HL-60 (cell line): Measurements from ENCODE around the gene SLPI.

Source experiments
- DNase-seq, 2 experiments: peaks; one replicate each; pipeline ENCODE4 v3.0.0-alpha.2; 2010 to 2020; ENCODE audit warnings: low read depth in 1 of 2, low spot score in 1 of 2
- H3K27ac ChIP-seq: fragments of 250-450 bp; sonication (Bioruptor Pico); replicated peaks from 2 replicates; pipeline ENCODE4 v1.5.1; 2020; ENCODE audit warnings: mild to moderate bottlenecking, moderate library complexity
- H3K27me3 ChIP-seq: fragments of 250-450 bp; sonication (Bioruptor Pico); 2 replicates; pipeline ENCODE4 v1.5.1; 2021; ENCODE audit warnings: mild to moderate bottlenecking, moderate library complexity; ENCODE audit not compliant: insufficient read depth, poor library complexity, severe bottlenecking
- H3K4me3 ChIP-seq: replicated peaks from 2 replicates; pipeline ENCODE4 v1.5.1; 2011; ENCODE audit warnings: mild to moderate bottlenecking, control low read depth, low read length; ENCODE audit not compliant: insufficient read depth
- GABPA ChIP-seq: IDR thresholded peaks from 2 replicates; pipeline ENCODE4 v1.6.1; 2012; ENCODE audit warnings: low read depth
- POLR2AphosphoS5 ChIP-seq: IDR thresholded peaks from 2 replicates; pipeline ENCODE4 v1.6.1; 2012; ENCODE audit warnings: low read depth
- SPI1 ChIP-seq: IDR thresholded peaks from 2 replicates; pipeline ENCODE4 v1.6.1; 2012; ENCODE audit warnings: low read depth, mild to moderate bottlenecking, borderline replicate concordance
- TF ChIP-seq, protein P1 (sequence below): IDR thresholded peaks from 2 replicates; pipeline ENCODE4 v1.6.1; 2012; ENCODE audit warnings: low read depth; ENCODE audit not compliant: insufficient replicate concordance
- TF ChIP-seq, protein P2 (sequence below): IDR thresholded peaks from one replicate; pipeline ENCODE4 v1.5.1; 2011; ENCODE audit warnings: low read length, control low read depth, inconsistent platforms; ENCODE audit not compliant: insufficient read depth

SLPI gene

DNA sequence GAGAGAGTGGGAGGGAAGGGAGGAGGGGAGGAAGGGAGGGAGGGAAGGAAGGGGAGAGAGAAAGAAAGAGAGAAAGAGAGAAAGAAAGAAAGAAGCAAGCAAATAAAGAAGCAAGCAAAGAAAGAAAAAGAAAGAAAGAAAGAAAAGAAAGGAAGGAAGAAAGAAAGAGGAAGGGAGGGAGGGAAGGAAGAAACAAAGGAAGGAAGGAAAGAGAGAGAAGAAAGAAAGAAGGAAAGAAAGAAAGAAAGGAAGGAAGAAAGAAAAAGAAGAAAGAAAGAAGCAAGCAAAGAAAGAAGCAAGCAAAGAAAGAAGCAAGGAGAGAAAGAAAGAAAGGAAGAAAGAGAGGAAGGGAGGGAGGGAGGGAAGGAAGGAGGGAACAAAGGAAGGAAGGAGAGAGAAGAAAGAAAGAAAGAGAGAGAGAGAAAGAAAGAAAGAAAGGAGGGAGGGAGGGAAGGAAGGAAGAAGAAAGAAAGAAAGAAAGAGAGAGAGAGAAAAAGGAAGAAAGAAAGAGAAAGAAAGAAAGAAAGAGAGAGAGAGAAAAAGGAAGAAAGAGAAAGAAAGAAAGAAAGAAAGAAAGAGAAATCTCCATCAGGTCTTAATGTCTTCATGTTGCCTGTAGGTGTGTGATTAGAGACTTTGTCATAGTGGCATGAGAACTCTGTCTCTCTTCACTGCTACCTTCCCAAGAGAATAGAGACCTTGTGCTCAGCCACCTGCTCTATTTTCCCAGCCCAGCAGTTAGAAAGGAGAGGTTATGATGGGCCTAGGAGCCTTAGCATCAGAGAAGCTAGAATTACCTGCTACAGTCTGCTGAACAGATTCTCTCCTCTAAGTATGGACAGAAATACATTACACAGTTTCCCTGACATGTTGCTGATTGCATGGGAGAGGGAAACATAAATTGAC is 42.5 kb downstream of the SLPI start:
- Histone ChIP-seq H3K27ac (no peak overlapping the region), H3K4me3 (no peak overlapping the region), H3K27me3 (no peaks in the 10 kb centered on the region)
- no peak for DNase-seq
- TF ChIP-seq, protein P1, sequence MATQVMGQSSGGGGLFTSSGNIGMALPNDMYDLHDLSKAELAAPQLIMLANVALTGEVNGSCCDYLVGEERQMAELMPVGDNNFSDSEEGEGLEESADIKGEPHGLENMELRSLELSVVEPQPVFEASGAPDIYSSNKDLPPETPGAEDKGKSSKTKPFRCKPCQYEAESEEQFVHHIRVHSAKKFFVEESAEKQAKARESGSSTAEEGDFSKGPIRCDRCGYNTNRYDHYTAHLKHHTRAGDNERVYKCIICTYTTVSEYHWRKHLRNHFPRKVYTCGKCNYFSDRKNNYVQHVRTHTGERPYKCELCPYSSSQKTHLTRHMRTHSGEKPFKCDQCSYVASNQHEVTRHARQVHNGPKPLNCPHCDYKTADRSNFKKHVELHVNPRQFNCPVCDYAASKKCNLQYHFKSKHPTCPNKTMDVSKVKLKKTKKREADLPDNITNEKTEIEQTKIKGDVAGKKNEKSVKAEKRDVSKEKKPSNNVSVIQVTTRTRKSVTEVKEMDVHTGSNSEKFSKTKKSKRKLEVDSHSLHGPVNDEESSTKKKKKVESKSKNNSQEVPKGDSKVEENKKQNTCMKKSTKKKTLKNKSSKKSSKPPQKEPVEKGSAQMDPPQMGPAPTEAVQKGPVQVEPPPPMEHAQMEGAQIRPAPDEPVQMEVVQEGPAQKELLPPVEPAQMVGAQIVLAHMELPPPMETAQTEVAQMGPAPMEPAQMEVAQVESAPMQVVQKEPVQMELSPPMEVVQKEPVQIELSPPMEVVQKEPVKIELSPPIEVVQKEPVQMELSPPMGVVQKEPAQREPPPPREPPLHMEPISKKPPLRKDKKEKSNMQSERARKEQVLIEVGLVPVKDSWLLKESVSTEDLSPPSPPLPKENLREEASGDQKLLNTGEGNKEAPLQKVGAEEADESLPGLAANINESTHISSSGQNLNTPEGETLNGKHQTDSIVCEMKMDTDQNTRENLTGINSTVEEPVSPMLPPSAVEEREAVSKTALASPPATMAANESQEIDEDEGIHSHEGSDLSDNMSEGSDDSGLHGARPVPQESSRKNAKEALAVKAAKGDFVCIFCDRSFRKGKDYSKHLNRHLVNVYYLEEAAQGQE = no peak
- TF ChIP-seq GABPA (no peak), SPI1 (no peak), POLR2AphosphoS5 (no peak)
- TF ChIP-seq, protein P2, sequence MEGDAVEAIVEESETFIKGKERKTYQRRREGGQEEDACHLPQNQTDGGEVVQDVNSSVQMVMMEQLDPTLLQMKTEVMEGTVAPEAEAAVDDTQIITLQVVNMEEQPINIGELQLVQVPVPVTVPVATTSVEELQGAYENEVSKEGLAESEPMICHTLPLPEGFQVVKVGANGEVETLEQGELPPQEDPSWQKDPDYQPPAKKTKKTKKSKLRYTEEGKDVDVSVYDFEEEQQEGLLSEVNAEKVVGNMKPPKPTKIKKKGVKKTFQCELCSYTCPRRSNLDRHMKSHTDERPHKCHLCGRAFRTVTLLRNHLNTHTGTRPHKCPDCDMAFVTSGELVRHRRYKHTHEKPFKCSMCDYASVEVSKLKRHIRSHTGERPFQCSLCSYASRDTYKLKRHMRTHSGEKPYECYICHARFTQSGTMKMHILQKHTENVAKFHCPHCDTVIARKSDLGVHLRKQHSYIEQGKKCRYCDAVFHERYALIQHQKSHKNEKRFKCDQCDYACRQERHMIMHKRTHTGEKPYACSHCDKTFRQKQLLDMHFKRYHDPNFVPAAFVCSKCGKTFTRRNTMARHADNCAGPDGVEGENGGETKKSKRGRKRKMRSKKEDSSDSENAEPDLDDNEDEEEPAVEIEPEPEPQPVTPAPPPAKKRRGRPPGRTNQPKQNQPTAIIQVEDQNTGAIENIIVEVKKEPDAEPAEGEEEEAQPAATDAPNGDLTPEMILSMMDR = no peak

DNA sequence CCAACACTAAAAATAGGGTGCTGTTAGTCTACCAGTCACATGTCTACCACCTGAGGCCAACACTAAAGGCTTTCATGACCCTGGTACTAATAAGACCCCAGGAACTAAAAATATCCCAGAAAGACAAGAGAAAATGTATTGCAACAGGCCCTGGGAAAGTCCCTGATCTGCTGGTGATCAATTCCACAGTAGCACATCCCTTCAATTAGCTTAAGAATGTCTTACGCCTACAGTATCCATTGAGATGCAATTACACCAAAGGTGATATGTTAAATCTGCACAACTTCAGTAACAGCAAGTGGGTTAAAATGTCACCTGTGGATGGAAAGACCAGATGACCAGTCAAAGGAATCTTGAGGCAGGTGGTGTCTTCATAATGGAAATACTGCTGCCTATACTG is 44.4 kb downstream of the SLPI start:
- no peak for DNase-seq
- TF ChIP-seq SPI1 (no peak), GABPA (no peak), POLR2AphosphoS5 (no peak)
- TF ChIP-seq, protein P1 = no peak
- TF ChIP-seq, protein P2 = no peak
- H3K27ac ChIP-seq = no peak overlapping the region
- peaks cover 2% of the 10 kb centered on the region for H3K27me3 ChIP-seq
- no peak overlapping the region for H3K4me3 ChIP-seq

DNA sequence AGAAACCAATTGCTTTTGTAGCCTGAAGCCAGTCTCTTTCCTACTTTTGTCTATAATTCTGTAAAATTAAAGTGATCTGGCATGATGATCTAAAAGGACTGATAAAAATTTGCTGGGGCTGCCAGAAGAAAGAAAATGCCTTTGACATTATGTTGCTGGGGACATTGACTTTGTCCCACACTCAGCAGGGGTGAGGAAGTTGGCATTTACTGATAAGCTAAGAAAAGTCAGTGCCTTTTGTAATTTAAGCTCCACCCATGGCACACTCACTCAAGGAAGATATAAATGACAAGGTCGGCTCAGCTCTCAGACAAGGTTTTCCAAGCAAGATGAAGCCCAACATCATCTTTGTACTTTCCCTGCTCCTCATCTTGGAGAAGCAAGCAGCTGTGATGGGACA is 47.6 kb downstream of the SLPI start, which contains the start of gene SEMG1:
TSS of gene SEMG1 (plus strand) at position 309 of the 400 bp plus-strand sequence. CDS start at position 330, 21 bp downstream.
- peaks cover 7% of the 10 kb centered on the region for H3K27me3 ChIP-seq
- H3K27ac ChIP-seq = no peak within 1 kb of the TSS
- TF ChIP-seq, protein P1 = no peak
- TF ChIP-seq SPI1 (0 out of 2 replicates have a peak, but pooled peaks have one; percentile 2), POLR2AphosphoS5 (no peak), GABPA (no peak)
- TF ChIP-seq, protein P2 = no peak
- H3K4me3 ChIP-seq = no peak within 1 kb of the TSS
- no peak for DNase-seq
